ENCODE data around the gene CD84. TPM values are rescaled to one million over a fixed set of nuclear protein-coding genes. Genes with fewer than 3 reads are reported as not detected.
A peak's percentile ranks its signal among the peaks of the same experiment; 100 is the strongest.
"Not testable (repeated sequence)": the region's sequence is repeated elsewhere in the genome, so short reads cannot be mapped to it uniquely, and the experiment has no call there.

CD84 gene
- total and polyA plus RNA-seq, 5 experiments from 2014 or later = 17.5 to 83.4 (median 19.0) TPM

DNA sequence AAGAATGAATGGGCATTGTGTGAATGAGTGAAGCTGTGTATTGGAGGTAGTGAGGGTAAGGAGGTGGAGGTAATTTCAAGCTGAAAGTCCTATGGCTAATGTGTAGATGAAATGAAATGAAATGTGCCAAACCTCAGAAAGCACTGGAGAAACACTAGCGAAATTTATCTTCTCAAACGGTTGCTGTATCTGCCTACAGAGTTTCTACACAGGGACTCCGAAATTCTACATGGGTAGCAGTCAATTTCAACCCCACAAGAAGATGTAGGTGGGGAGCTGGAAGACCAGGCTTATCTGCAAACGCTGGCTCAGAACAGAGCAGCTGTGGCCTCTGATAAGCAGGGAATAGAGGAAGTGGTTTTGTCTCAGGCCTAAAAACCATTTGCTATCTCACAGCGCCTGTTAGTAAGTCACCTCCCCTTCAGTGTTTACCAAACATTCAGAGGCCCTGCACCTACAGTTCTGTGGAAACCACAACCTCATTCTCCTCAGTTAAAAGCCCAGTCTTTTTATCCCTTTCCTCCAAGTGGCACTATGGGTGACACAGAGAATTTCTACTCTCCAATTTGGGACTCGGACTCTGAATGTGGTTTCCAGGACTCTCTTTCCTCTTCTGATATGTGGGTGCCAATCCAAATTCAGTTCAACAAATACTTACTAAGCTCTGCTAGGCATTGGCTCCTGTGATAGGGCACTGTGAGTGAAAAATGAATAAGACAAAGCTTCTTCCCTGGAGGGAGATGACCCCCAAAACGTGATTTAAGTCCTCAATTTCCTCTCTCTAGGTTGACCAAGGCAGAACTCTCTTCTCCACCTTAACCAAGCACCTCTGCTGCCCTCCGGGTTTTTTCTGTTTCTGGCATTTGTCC, 39.1 kb downstream of the CD84 start:
- POLR2A ChIA-PET = interaction anchor here (0.5 to 2.3 kb wide), 14 partner anchors 10 to 96 kb away, joined by 3 to 18 read pairs (median 5); partner anchors contain the start of gene SLAMF6
- H3K27ac Mint-ChIP-seq = peak overlapping the region; percentile 85 to 97 (median 92)
- peak in 8 of 10 donors; percentile 28 to 71 (median 48) for DNase-seq
- peaks cover 0 to 16% (median 8%) of the 10 kb centered on the region in 9 donors for H3K9me3 Mint-ChIP-seq
- peaks cover 38 to 57% (median 54%) of the 10 kb centered on the region in 4 donors for H3K4me1 Mint-ChIP-seq
- peaks cover 5 to 17% (median 10%) of the 10 kb centered on the region in 3 donors for H3K36me3 Mint-ChIP-seq
- no peaks in the 10 kb centered on the region for H3K27me3 Mint-ChIP-seq
- H3K4me3 Mint-ChIP-seq = peak overlapping the region; percentile 50 to 75 (median 68)
- ATAC-seq = peak; percentile 87 to 94

DNA sequence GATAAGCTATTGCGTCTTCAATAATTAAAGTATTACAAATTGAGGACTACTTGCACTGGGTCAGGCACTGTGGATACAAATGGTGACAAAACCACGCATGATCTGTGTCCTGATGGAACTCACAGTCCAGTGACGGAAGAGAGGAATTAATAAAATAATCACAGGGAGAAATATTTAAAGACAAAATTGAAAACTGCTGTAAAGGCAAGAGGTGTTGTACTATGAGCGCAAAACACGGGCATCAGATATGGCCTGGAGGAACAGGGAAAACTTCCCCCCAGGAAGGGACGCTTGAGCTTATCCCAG, 39.7 kb downstream of the CD84 start:
- H3K27me3 Mint-ChIP-seq = no peaks in the 10 kb centered on the region
- H3K4me3 Mint-ChIP-seq = peak overlapping the region; percentile 50 to 75 (median 68)
- POLR2A ChIA-PET = interaction anchor here (0.7 to 2.3 kb wide), 10 partner anchors 10 to 40 kb away, joined by 3 to 18 read pairs (median 6); partner anchors contain the start of gene SLAMF6
- peaks cover 0 to 22% (median 9%) of the 10 kb centered on the region in 9 donors for H3K9me3 Mint-ChIP-seq
- peak overlapping the region; percentile 85 to 97 (median 92) for H3K27ac Mint-ChIP-seq
- no peak for ATAC-seq
- peaks cover 0 to 19% (median 14%) of the 10 kb centered on the region in 3 donors for H3K36me3 Mint-ChIP-seq
- H3K4me1 Mint-ChIP-seq = peaks cover 33 to 51% (median 48%) of the 10 kb centered on the region in 4 donors
- DNase-seq = no peak

DNA sequence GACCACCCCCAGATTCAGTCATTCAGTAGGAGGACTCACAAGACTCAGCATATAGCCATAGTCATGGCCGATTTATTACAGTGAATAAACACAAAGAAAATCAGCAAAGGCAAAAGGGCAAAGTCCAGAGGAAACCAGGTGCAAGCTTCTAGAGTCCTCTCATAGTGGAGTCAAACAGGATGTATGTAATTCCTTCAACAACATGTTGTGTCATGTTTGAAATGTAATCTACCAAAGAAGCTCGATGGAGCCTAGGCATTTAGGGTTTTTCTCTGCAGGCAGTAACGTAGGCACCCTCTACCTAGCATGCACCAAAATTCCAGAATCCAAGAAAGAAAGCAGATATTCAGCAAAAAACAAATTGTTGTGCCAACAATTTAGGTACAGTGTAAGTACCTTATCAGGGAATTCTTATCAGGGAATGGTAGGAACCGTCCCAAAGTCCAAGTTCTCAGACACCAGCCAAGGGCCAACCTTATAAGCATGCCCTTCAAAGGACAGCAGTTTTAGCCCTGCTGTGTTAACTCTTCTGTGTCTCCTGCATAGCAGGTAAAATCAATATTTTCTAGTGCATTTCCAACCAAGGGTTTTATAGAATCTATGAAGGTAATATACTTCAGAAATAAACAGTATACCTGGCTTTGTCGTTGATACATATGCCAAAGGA, 40.2 kb downstream of the CD84 start:
- POLR2A ChIA-PET = interaction anchor here (0.7 to 2.3 kb wide), 7 partner anchors 10 to 20 kb away, joined by 3 to 18 read pairs (median 11); partner anchors contain the start of gene SLAMF6
- Mint-ChIP-seq H3K27me3 (no peaks in the 10 kb centered on the region), H3K4me1 (peaks cover 32 to 46% (median 43%) of the 10 kb centered on the region in 4 donors), H3K9me3 (peaks cover 0 to 27% (median 9%) of the 10 kb centered on the region in 9 donors), H3K27ac (peak overlapping the region; percentile 65 to 97 (median 92)), H3K4me3 (peak overlapping the region in 8 of 10 donors; percentile 50 to 75 (median 68)), H3K36me3 (peaks cover 0 to 19% (median 14%) of the 10 kb centered on the region in 3 donors)
- no peak for DNase-seq
- ATAC-seq = no peak

- H3K9me3 Mint-ChIP-seq = peaks cover 0 to 30% (median 9%) of the 10 kb centered on the region in 9 donors
- ATAC-seq = no peak
- H3K4me3 Mint-ChIP-seq = peak overlapping the region in 1 of 10 donors; percentile 67
- H3K27me3 Mint-ChIP-seq = no peaks in the 10 kb centered on the region
- peak overlapping the region in 1 of 10 donors; percentile 12 for H3K27ac Mint-ChIP-seq
- peaks cover 0 to 19% (median 14%) of the 10 kb centered on the region in 3 donors for H3K36me3 Mint-ChIP-seq
- POLR2A ChIA-PET = interaction anchor here (0.6 to 0.7 kb wide), 2 partner anchors 14 to 17 kb away, joined by 3 to 5 read pairs; no protein-coding TSS in a partner anchor
- peaks cover 30 to 41% (median 39%) of the 10 kb centered on the region in 4 donors for H3K4me1 Mint-ChIP-seq
- no peak for DNase-seq
Measured at GRCh38 chr1:160537714-160538665, 41.3 kb downstream of the CD84 start.

DNA sequence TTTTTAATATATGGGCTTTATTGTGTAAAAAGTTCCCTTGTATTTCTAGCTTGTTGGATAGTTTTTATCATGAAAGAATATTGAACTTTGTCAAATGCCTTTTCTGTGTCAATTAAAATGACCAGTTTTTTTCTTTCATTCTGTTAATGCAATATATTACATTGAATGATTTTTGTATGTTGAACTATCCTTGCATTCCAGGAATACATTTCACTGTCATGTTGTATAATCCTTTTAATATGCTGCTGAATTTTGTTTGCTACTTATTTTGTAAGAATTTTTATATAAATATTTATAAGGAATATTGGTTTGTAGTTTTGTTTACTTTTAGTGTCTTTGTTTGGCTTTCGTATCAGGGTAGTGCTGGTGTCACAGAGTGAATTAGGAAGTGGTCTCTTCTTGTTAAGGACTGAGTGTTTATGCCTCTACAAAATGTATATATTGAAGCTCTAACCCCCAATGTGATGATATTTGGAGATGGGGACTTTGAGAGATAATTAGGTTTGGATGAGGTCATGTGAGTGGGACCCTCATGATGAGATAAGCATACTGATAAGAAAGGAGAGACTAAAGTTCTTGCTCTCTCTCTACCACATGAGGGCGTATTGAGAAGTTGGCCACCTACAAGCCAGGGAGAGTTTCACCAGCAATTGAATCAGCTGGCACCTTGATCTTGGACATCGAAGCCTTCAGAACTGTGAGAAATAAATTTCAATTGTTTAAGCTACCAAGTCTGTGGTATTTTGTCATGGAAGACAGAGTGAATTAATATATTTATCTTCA, 44.3 kb downstream of the CD84 start:
- DNase-seq (no peak), ATAC-seq (no peak)
- Mint-ChIP-seq H3K36me3 (peaks cover 0 to 19% (median 14%) of the 10 kb centered on the region in 3 donors), H3K27me3 (no peaks in the 10 kb centered on the region), H3K9me3 (peaks cover 0 to 30% (median 11%) of the 10 kb centered on the region in 9 donors), H3K27ac (no peak overlapping the region), H3K4me3 (no peak overlapping the region), H3K4me1 (peaks cover 12 to 22% (median 20%) of the 10 kb centered on the region in 4 donors)
- POLR2A ChIA-PET = interaction anchor here (0.9 to 1.1 kb wide), 2 partner anchors 12 to 15 kb away, joined by 3 to 4 read pairs; partner anchors contain the start of gene SLAMF6

GRCh38 chr1:160532557-160532813, 46.8 kb downstream of the CD84 start:
- POLR2A ChIA-PET, DNase-seq, H3K4me3 Mint-ChIP-seq, H3K27ac Mint-ChIP-seq, ATAC-seq, H3K27me3 Mint-ChIP-seq: not testable (repeated sequence)
- H3K9me3 Mint-ChIP-seq = peaks cover 4 to 48% (median 24%) of the 10 kb centered on the region in 9 donors
- peaks cover 2 to 27% (median 27%) of the 10 kb centered on the region in 3 donors for H3K36me3 Mint-ChIP-seq
- H3K4me1 Mint-ChIP-seq = peaks cover 13 to 25% (median 20%) of the 10 kb centered on the region in 4 donors

DNA sequence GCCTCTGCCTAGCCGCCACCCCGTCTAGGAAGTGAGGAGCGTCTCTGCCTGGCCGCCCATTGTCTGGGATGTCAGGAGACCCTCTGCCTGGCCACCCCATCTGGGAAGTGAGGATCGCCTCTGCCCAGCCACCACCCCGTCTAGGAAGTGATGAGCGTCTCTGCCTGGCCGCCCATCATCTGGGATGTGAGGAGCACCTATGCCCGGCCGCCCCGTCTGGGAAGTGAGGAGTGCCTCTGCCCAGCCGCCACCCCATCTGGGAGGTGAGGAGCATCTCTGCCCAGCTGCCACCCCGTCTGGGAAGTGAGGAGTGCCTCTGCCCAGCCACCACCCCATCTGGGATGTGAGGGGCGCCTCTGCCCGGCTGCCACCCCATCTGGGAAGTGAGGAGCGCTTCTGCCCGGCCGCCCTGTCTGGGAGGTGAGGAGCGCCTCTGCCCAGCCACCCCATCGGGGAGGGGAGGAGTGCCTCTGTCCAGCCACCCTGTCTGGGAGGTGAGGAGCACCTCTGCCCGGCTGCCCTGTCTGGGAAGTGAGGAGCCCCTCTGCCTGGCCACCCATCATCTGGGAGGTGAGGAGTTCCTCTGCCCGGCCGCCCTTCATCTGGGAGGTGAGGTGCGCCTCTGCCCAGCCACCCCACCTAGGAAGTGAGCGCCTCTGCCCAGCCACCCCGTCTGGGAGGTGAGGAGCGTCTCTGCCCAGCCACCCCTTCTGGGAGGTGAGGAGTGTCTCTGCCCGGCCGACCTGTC, 47.3 kb downstream of the CD84 start:
- peaks cover 2 to 32% (median 29%) of the 10 kb centered on the region in 3 donors for H3K36me3 Mint-ChIP-seq
- H3K27me3 Mint-ChIP-seq, DNase-seq, H3K4me3 Mint-ChIP-seq, POLR2A ChIA-PET, ATAC-seq: not testable (repeated sequence)
- peaks cover 5 to 50% (median 29%) of the 10 kb centered on the region in 9 donors for H3K9me3 Mint-ChIP-seq
- H3K4me1 Mint-ChIP-seq = peaks cover 13 to 25% (median 20%) of the 10 kb centered on the region in 4 donors
- H3K27ac Mint-ChIP-seq = peak overlapping the region in 1 of 10 donors; percentile 13

DNA sequence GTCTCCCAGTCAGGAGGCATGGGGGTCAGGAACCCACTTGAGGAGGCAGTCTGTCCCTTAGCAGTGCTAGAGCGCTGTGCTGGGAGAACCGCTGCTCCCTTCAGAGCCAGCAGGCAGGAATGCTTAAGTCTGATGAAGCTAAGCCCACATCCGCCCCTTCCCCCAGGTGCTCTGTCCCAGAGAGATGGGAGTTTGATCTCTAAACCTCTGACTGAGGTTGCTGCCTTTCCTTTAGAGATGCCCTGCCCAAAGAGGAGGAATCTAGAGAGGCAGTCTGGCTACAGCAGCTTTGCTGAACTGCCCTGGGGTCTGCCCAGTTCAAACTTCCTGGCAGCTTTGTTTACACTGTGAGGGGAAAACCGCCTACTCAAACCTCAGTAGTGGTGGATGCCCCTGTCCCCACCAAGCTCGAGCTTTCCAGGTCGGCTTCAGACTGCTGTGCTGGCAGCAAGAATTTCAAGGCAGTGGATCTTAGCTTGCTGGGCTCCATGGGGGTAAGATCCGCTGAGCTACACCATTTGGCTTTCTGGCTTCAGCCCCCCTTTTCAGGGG, 49.8 kb downstream of the CD84 start:
- Mint-ChIP-seq H3K4me1 (peaks cover 14 to 36% (median 27%) of the 10 kb centered on the region in 4 donors), H3K36me3 (peaks cover 2 to 25% (median 25%) of the 10 kb centered on the region in 3 donors), H3K9me3 (peaks cover 7 to 48% (median 27%) of the 10 kb centered on the region in 9 donors), H3K4me3 (peak overlapping the region in 9 of 10 donors; percentile 10 to 64 (median 37)), H3K27ac (peak overlapping the region; percentile 53 to 86 (median 72))
- DNase-seq (peak in 1 of 10 donors; percentile 6), ATAC-seq (peak; percentile 36 to 58)
- POLR2A ChIA-PET = interaction anchor here (0.5 to 2.2 kb wide), 4 partner anchors 10 to 138 kb away, joined by 3 to 18 read pairs (median 3); no protein-coding TSS in a partner anchor
- not testable (repeated sequence) for H3K27me3 Mint-ChIP-seq

GRCh38 chr1:160523789-160524188, 55.5 kb downstream of the CD84 start:
- Mint-ChIP-seq H3K4me3 (peak overlapping the region in 9 of 10 donors; percentile 28 to 70 (median 47)), H3K9me3 (peaks cover 7 to 35% (median 25%) of the 10 kb centered on the region in 9 donors), H3K27ac (peak overlapping the region in 8 of 10 donors; percentile 70 to 94 (median 87)), H3K36me3 (peaks cover 2 to 25% (median 25%) of the 10 kb centered on the region in 3 donors), H3K4me1 (peaks cover 40 to 66% (median 62%) of the 10 kb centered on the region in 4 donors)
- ATAC-seq, DNase-seq, H3K27me3 Mint-ChIP-seq: not testable (repeated sequence)
- POLR2A ChIA-PET = interaction anchor here (0.5 to 2.2 kb wide), 8 partner anchors 10 to 188 kb away, joined by 3 to 17 read pairs (median 5); partner anchors contain the start of gene CD48
